Lower lobe of right lung (tissue), 2 donors: ENCODE measurements around the gene NOL6. TPM values are rescaled to one million over a fixed set of nuclear protein-coding genes. Genes with fewer than 3 reads are reported as not detected.

Experiments
- ATAC-seq, 2 donors: fragments of 200-7000 bp; cut with Tn5 transposase; one replicate each; pipeline ENCODE4 v1.9.1; 2020 to 2022; ENCODE audit warnings: mild to moderate bottlenecking in 2 of 2, moderate library complexity in 2 of 2
- DNase-seq: peaks from one replicate; pipeline ENCODE4 v3.0.0-alpha.2; 2020
- H3K27ac ChIP-seq: fragments of 200-600 bp; one replicate; pipeline ENCODE4 v1.8.0; 2022
- H3K27me3 ChIP-seq: fragments of 200-600 bp; one replicate; pipeline ENCODE4 v1.8.0; 2022; ENCODE audit warnings: low read depth
- H3K36me3 ChIP-seq: fragments of 200-600 bp; one replicate; pipeline ENCODE4 v1.8.0; 2022; ENCODE audit warnings: mild to moderate bottlenecking
- H3K4me1 ChIP-seq: fragments of 200-600 bp; one replicate; pipeline ENCODE4 v1.8.0; 2022
- H3K4me3 ChIP-seq: fragments of 200-600 bp; one replicate; pipeline ENCODE4 v1.8.0; 2022; ENCODE audit warnings: mild to moderate bottlenecking
- H3K9me3 ChIP-seq: fragments of 200-600 bp; one replicate; pipeline ENCODE4 v1.8.0; 2022
- intact Hi-C: fragments of 100-400 bp; cut with DNase I; formaldehyde crosslinking; loops from one replicate; pipeline ENCODE4 v1.11.0; 2022
- total RNA-seq: library from RNA; stranded (reverse); fragmentation: NEBNext Ultra II Directional; extraction: Animal tissue kit (Norgen Biotek cat#: 25700); gene quantifications from one replicate; pipeline ENCODE4 v1.2.1, GENCODE V29; 2021
- TF ChIP-seq, protein P1 (sequence below): fragments of 200-600 bp; IDR thresholded peaks from one replicate; pipeline ENCODE4 v1.8.0; 2022; ENCODE audit warnings: antibody characterized with exemption, mild to moderate bottlenecking
- donor health status: DM: no; HTN: yes; CAD: no; lungs with severe emphysema.

Gene NOL6
- total RNA-seq, 1 donor from 2014 or later, result 27.6 TPM

DNA sequence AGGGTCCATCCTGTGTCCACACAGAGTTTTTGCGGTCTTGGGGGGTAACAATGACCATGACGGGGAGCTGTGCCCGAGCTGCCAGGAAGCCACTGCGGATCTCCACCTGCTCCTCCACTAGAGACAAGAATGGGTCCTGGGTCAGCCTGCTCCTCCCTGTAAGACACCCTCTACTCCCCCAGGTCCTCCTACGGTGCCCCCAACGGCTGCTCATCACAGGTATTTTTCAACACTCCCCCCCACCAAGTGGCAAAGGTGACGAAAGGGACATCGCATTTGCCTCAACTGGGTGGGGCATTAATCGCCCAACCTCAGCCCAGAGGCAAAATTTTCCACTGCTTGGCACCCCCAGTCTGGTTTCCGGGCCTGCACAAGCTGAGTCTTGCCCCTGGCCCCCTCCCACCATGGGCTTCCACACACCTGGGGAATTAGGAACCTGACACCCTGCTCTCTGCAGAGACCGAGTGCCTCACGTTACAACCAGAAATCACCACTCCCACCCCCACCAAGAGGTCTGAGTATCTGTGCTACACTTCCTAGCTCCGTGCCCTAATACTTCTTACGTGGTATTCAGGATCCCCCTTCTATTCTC, 9.6 kb downstream of the NOL6 start:
- intact Hi-C loops, result no loop called here
- Histone ChIP-seq H3K27me3 (no peaks in the 10 kb centered on the region), H3K36me3 (peaks cover 83% of the 10 kb centered on the region), H3K4me3 (no peak overlapping the region), H3K4me1 (no peaks in the 10 kb centered on the region), H3K9me3 (no peaks in the 10 kb centered on the region), H3K27ac (no peak overlapping the region)
- TF ChIP-seq, protein P1, sequence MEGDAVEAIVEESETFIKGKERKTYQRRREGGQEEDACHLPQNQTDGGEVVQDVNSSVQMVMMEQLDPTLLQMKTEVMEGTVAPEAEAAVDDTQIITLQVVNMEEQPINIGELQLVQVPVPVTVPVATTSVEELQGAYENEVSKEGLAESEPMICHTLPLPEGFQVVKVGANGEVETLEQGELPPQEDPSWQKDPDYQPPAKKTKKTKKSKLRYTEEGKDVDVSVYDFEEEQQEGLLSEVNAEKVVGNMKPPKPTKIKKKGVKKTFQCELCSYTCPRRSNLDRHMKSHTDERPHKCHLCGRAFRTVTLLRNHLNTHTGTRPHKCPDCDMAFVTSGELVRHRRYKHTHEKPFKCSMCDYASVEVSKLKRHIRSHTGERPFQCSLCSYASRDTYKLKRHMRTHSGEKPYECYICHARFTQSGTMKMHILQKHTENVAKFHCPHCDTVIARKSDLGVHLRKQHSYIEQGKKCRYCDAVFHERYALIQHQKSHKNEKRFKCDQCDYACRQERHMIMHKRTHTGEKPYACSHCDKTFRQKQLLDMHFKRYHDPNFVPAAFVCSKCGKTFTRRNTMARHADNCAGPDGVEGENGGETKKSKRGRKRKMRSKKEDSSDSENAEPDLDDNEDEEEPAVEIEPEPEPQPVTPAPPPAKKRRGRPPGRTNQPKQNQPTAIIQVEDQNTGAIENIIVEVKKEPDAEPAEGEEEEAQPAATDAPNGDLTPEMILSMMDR, result no peak
- peak; percentile 28 for DNase-seq
- ATAC-seq, result no peak

DNA sequence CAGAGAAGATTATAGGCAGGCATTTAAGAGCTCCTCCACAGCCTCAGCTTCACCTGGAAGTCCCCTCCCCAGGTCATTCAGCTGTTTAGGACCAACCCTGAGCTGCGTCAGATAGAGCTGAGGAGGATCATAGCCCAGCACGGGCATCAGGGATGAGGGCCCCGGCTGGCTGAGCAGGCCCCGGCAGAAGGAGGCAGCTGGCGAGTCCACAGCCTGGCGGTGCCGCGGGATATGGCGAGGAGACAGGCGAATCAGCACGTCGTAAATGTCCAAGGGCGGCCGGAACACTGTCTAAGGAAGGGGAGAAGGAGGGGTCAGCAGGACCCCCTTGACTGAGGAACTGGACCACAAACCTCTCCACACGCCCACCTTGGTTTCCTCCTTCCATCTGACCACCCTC, 10.6 kb downstream of the NOL6 start:
- Histone ChIP-seq H3K27me3 (no peaks in the 10 kb centered on the region), H3K9me3 (no peaks in the 10 kb centered on the region), H3K4me3 (no peak overlapping the region), H3K27ac (no peak overlapping the region), H3K36me3 (peaks cover 73% of the 10 kb centered on the region), H3K4me1 (no peaks in the 10 kb centered on the region)
- peak; percentile 37 for DNase-seq
- ATAC-seq, result no peak
- TF ChIP-seq, protein P1, result no peak
- intact Hi-C loops, result no loop called here

DNA sequence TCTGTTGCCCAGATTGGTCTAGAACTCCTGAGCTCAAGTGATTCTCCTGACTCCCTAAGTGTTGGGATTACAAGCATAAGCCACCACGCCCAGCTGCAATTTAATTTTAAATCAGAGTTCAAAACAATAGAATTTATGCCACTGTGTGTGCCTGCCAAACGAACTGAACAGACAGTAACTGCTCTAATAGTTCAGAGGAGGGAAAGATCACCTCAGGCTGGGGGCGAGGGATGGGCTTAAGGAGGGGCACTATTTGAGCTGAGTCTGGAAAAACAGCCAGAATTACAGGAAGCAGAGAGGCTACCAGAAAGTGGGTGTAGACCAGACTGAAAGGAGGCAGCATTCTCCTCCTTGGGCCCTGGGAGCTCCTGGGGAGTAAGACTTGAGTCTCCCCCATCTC, 12.2 kb downstream of the NOL6 start:
- H3K4me3 ChIP-seq, result no peak overlapping the region
- intact Hi-C loops, result no loop called here
- ATAC-seq, result no peak
- no peak overlapping the region for H3K27ac ChIP-seq
- no peaks in the 10 kb centered on the region for H3K4me1 ChIP-seq
- no peaks in the 10 kb centered on the region for H3K27me3 ChIP-seq
- H3K9me3 ChIP-seq, result no peaks in the 10 kb centered on the region
- TF ChIP-seq, protein P1, result no peak
- DNase-seq, result no peak
- H3K36me3 ChIP-seq, result peaks cover 57% of the 10 kb centered on the region

DNA sequence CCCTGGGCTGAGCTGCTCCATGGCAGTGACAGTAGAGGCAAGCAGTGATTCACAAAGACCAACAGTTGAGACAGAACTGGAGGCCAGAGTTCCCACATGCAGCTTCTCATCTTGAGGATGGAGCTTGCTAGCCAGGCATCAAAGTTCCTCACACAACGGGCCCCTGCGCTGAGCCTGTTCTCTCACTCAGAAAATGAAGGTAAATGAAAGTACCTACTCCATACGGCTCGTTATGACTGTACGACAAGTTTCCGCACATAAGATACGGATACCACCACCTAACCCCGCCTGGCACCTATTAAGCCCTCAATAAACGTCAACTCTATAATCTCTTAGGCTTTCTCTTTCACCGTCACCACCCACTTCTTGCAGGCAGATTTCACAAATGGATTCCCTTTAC, 12.9 kb downstream of the NOL6 start:
- no peak overlapping the region for H3K27ac ChIP-seq
- H3K27me3 ChIP-seq, result no peaks in the 10 kb centered on the region
- H3K4me3 ChIP-seq, result no peak overlapping the region
- H3K4me1 ChIP-seq, result no peaks in the 10 kb centered on the region
- intact Hi-C loops, result no loop called here
- ATAC-seq (no peak), DNase-seq (no peak)
- TF ChIP-seq, protein P1, result no peak
- H3K9me3 ChIP-seq, result no peaks in the 10 kb centered on the region
- peaks cover 50% of the 10 kb centered on the region for H3K36me3 ChIP-seq

DNA sequence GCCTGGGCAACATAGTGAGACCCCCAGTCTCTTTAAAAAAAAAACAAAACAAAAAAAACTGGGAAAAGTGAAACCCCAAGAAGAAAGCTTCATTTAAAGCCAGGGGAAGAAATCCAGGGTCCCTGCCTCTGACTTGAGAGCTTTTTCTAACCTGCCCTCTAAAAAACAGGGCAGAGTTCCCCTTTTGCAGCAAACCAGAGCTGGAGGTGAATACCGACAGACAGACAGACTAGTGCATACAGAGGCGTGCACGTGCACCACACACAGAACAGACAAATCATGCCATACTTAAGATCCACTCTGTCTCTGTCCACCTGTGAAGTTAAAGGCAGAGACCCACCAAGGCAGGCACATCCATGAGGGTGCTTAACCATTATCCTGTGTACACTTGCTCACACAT, 14.6 kb downstream of the NOL6 start:
- Histone ChIP-seq H3K4me1 (no peaks in the 10 kb centered on the region), H3K9me3 (no peaks in the 10 kb centered on the region), H3K4me3 (no peak overlapping the region), H3K27ac (no peak overlapping the region), H3K27me3 (no peaks in the 10 kb centered on the region), H3K36me3 (peaks cover 33% of the 10 kb centered on the region)
- DNase-seq (no peak), ATAC-seq (no peak)
- TF ChIP-seq, protein P1, result no peak
- intact Hi-C loops, result no loop called here
